HG02759 (cell line): ENCODE results near the gene CASKIN2.
A peak's percentile ranks its signal among the peaks of the same experiment; 100 is the strongest.
"Not testable (repeated sequence)": the region's sequence is repeated elsewhere in the genome, so short reads cannot be mapped to it uniquely, and the experiment has no call there.

ENCODE experiments used
- ATAC-seq: cut with Tn5 transposase; IDR thresholded peaks from one replicate; pipeline ENCODE4 v1.9.1; 2021; ENCODE audit warnings: mild to moderate bottlenecking, moderate library complexity; ENCODE audit not compliant: unreplicated experiment

CASKIN2 gene

GRCh38 chr17:75473246-75473645 lies 42.1 kb downstream of the CASKIN2 start:
- no peak for ATAC-seq

DNA sequence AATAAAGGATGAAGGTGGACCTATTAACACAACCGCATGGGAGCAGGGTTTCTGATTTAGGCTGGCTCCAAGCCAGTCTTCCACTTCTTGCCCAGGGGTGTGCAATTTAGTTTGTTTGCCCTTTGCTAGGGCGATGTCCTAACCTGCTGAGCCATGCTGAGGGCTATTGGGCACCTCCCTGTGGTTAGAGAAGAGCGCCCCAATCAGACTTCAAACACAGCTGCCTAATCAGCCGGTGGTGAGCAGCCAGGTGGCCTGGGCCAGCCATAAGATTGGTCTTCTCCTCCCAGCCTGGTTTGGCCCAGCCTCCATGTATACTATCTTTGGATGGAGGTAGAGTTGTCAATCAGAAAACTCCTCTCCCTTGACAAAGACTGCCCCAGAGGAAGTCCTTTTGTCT lies 43.2 kb downstream of the CASKIN2 start:
- ATAC-seq = no peak

DNA sequence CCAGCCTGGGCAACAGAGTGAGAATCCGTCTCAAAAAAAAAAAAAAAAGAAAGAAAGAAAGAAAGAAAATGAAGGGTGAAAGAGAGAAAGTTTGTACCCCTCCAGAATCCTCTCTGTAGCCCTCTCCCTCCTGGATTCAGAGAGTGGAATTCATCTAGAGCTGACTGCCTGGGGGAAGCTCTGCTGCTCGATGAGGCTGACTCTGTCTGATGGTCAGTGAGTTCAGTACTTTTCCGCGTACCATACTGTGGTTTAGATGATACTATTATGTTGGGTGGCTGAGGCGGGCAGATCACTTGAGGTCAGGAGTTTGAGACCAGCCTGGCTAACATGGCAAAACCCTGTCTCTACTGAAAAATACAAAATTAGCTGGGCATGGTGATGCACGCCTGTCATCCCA lies 44.1 kb downstream of the CASKIN2 start:
- no peak for ATAC-seq

GRCh38 chr17:75468779-75469373 lies 46.5 kb downstream of the CASKIN2 start:
- no peak for ATAC-seq

DNA sequence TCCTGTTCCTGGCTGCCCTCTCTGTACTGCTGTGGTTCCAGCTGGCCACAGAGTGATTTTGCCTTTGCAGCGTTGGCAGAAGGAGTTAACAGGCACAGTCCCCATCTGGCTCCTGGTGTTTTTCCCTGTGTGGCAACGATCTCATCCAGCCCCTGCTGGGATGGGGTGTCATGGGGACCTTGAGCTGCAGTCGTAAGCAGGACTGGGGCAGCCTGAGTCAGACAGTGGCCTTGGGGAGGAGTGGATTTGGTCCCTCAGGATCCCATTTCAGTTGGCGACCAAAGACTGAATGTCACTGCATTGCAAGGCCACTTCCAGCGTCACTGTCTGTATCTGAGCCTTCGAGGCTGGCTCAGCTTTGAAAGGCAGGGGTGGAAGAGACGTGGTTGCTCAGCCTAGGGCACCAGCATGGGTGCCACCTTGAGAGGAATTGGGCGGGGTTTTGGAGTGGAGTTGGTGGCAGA lies 47.0 kb downstream of the CASKIN2 start:
- no peak for ATAC-seq

DNA sequence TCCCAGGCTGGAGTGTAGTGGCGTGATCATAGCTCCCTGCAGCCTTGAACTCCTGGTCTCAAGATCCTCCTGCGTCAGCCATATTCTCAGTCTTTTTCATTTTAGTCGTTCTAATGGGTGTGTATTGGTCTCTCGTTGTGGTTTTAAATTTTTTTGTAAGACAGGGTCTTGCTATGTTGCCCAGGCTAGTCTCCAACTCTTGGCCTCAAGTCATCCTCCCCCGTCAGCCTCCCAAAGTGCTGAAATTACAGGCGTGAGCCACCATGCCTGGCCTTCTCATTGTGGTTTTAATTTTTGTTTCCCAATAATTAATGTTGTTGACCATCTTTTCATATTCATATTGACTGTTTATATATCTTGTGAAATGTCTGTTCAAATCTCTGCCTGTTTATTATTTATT lies 50.3 kb downstream of the CASKIN2 start:
- no peak for ATAC-seq

DNA sequence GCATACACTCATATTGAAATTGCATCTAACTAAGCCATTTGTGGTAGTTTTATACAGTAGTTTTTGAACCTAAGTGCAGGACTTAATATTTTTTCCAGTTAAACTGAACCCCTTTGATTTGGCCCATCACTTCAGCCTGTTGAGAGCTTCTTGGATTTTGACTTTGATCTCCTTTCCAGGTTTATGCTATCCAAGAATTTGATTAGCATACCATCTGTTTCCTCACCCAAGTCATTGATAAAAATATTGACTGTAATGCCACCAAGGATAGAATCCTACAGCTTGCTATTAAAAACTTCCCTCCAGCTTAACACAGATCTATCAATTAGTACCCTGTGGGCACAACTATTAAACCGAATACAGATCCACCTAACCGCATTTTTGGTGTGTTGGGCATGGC lies 51.7 kb downstream of the CASKIN2 start:
- no peak for ATAC-seq

DNA sequence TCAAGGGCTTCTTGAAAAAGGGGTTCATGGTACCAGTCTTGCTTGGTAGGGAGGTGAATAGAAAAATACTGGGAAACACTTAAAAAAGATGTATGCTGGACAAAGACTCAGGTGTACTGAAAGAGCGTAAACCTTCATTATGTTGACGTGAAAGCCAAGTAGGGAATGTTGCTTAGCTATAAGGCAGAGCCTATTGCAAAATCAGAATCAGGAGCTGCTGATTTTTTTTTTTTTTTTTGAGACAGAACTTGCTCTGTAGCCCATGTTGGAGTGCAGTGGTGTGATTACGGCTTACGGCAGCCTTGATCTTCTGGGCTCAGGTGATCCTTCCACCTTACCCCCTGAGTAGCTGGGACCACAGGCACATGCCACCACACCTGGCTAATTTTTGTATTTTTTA lies 55.0 kb downstream of the CASKIN2 start:
- no peak for ATAC-seq

- no peak for ATAC-seq
Observed at GRCh38 chr17:75459590-75460267, 55.6 kb downstream of the CASKIN2 start.

DNA sequence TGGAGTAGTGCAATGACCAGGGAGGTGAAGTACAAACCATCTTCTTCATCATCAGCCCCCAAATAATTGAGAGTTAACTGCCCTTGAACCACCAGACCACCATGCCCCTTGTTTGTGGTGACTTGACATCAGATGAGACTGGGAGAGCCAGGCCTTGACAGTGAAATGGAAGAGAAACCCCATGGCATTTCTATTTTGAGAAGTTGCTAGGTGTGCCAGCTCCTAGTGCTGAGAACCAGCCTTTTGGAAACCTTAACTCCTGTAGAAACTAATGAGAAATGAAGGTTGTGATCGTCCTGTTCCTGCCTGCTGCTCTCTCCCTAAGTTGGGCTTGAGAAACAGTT lies 56.1 kb downstream of the CASKIN2 start:
- ATAC-seq = no peak

GRCh38 chr17:75457047-75457654 lies 58.2 kb downstream of the CASKIN2 start:
- ATAC-seq = no peak

DNA sequence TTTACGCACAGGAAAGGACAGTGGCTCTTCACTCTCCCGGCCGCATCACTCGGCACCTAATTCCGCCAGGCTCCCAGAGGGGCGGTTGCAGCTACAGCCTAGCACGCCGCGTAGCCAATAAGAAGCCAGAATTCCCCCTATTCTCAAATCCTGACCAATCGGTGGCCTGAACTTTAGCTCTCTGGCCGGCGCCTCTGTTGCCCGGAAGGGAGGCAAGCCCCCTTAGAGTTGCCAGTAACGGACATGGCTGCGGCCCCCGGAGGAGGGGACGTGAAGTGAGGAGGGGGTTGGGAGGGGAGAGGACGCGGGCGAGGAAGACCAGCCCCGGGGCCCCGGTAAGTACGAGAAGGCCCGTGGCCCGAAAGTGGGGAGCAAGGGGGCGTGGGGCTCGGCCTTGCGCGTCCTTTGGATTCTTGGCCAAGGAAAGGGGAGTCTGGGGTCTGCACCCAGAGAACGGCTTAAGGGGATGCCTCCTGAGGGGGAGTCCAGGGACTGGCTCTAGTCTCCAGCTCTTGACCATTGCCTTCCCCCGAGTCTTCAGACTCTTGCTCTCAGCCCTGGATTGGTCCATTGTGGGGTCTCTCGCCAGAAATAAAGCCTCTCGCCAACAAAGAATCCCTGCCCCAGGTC lies 58.8 kb downstream of the CASKIN2 start, which contains the start of gene TMEM94:
TMEM94 (plus strand) TSS at position 219 of the 630 bp plus-strand sequence. CDS start 15,271 bp downstream, outside the sequence.
- peak; percentile 90 for ATAC-seq

DNA sequence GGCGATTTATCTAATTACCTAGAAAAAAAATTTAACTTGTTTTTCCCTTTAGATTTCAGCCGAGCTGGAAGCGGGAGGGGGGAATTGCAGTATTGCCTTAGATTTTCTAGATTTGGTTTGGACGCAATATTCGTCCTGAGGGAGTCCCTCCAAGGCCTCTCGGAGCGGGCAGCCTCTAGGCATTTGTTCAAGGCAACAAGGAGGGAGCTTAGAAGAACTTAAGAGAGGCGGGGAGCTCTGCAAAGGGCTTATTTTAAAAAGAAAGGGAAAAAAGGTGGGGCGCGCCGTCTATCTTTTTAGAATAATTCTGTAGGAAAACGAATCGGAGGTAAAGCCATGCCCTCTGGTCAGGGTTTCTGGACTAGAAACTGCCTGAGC lies 59.3 kb downstream of the CASKIN2 start:
- ATAC-seq = no peak

- not testable (repeated sequence) for ATAC-seq
Observed at GRCh38 chr17:75454672-75455071, 60.7 kb downstream of the CASKIN2 start.

DNA sequence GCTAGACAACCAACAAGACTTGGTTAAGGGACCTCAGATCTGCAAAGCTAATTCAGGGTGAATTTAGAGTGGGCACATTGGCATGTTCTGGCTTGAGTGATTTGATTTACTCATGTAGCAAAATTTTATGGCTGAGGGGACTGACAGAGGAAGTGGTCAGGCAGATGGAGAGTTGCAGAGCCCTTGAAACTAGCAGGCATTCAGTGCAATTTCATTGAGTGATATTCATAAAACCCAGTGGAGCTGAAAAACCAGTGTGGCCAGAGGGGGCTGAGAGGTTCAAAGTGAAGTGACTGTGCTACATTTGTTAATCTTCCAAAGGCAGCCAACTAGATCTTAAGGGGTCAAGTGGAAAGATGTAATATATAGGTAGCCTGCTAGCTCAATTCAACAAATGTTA lies 61.1 kb downstream of the CASKIN2 start:
- no peak for ATAC-seq

- ATAC-seq = no peak
Observed at GRCh38 chr17:75450270-75450669, 65.1 kb downstream of the CASKIN2 start.
